ENCODE measurements around the gene EPN2. TPM values are rescaled to one million over a fixed set of nuclear protein-coding genes. Genes with fewer than 3 reads are reported as not detected.

Gene EPN2
- total and polyA plus RNA-seq, 2 experiments from 2014 or later = 19.0 to 35.9 TPM

DNA sequence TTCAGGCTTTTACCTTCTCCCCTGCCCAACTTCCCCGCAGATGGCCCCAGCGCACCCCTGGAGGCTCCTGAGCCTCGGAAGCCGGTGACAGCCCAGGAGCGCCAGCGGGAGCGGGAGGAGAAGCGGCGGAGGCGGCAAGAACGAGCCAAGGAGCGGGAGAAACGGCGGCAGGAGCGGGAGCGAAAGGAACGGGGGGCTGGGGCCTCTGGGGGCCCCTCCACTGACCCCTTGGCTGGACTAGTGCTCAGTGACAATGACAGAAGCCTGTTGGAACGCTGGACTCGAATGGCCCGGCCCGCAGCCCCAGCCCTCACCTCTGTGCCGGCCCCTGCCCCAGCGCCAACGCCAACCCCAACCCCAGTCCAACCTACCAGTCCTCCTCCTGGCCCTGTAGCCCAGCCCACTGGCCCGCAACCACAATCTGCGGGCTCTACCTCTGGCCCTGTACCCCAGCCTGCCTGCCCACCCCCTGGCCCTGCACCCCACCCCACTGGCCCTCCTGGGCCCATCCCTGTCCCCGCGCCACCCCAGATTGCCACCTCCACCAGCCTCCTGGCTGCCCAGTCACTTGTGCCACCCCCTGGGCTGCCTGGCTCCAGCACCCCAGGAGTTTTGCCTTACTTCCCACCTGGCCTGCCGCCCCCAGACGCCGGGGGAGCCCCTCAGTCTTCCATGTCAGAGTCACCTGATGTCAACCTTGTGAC, 144.7 kb downstream of the EPN2 start:
- WGBS (ENCODE audit: low lambda C conversion rate, missing lambda C conversion rate) = 97% methylated on average over 24 of the region's 31 CpGs
- Histone ChIP-seq H3K9me2 (replicated peaks; ENCODE audit: insufficient read depth) (no peaks in the 10 kb centered on the region), H3K27me3 (no peaks in the 10 kb centered on the region), H3K4me2 (no peak overlapping the region), H3K9me3 (ENCODE audit: low read depth) (no peaks in the 10 kb centered on the region), H3K79me2 (peaks cover 43% of the 10 kb centered on the region), H3K4me1 (ENCODE audit: insufficient read depth) (peaks cover 30% of the 10 kb centered on the region), H3K27ac (no peak overlapping the region), H4K20me1 (ENCODE audit: insufficient read depth, poor library complexity, severe bottlenecking) (no peaks in the 10 kb centered on the region), H3K36me3 (replicated peaks; ENCODE audit: insufficient read depth, low read depth) (no peaks in the 10 kb centered on the region), H3K4me3 (no peak overlapping the region), H2AFZ (no peak overlapping the region)
- TF ChIP-seq EZH2 (IDR thresholded peaks at IDR 0.05; ENCODE audit: borderline replicate concordance) (no peak), EZH2phosphoT487 (IDR thresholded peaks at IDR 0.05; ENCODE audit: low read depth, severe bottlenecking, unreplicated experiment) (no peak)
- TF ChIP-seq, protein P1, sequence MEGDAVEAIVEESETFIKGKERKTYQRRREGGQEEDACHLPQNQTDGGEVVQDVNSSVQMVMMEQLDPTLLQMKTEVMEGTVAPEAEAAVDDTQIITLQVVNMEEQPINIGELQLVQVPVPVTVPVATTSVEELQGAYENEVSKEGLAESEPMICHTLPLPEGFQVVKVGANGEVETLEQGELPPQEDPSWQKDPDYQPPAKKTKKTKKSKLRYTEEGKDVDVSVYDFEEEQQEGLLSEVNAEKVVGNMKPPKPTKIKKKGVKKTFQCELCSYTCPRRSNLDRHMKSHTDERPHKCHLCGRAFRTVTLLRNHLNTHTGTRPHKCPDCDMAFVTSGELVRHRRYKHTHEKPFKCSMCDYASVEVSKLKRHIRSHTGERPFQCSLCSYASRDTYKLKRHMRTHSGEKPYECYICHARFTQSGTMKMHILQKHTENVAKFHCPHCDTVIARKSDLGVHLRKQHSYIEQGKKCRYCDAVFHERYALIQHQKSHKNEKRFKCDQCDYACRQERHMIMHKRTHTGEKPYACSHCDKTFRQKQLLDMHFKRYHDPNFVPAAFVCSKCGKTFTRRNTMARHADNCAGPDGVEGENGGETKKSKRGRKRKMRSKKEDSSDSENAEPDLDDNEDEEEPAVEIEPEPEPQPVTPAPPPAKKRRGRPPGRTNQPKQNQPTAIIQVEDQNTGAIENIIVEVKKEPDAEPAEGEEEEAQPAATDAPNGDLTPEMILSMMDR (IDR thresholded peaks at IDR 0.05; ENCODE audit: poor library complexity) = no peak
- no peak for DNase-seq (ENCODE audit: low spot score)

DNA sequence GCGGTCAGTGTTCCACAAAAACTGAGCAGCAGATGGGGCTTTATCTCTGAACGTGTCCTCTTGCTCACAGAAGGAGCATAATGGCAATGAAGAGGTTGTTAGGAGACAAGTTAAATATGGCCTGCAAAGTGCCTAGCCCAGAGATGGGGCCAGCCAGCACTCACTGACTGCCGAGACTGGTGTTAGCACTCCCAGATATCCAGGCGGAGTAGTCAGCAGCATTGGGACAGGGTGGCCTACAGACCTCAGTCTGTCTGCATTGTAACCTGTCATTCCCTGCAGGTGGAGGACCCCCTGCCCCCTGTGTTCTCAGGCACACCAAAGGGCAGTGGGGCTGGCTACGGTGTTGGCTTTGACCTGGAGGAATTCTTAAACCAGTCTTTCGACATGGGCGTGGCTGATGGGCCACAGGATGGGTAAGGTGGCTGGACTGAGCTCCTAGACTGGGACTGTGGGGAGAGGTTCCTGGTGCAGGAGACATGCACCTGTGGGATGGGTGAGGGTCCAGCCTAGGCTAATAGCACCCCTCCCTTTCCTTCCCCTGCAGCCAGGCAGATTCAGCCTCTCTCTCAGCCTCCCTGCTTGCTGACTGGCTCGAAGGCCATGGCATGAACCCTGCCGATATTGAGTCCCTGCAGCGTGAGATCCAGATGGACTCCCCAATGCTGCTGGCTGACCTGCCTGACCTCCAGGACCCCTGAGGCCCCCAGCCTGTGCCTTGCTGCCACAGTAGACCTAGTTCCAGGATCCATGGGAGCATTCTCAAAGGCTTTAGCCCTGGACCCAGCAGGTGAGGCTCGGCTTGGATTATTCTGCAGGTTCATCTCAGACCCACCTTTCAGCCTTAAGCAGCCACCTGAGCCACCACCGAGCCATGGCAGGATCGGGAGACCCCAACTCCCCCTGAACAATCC, 145.6 kb downstream of the EPN2 start:
- no peaks in the 10 kb centered on the region for H3K9me2 ChIP-seq (replicated peaks; ENCODE audit: insufficient read depth)
- H3K9me3 ChIP-seq (ENCODE audit: low read depth) = no peaks in the 10 kb centered on the region
- H3K4me1 ChIP-seq (ENCODE audit: insufficient read depth) = peaks cover 38% of the 10 kb centered on the region
- no peak for DNase-seq (ENCODE audit: low spot score)
- no peaks in the 10 kb centered on the region for H4K20me1 ChIP-seq (ENCODE audit: insufficient read depth, poor library complexity, severe bottlenecking)
- no peak overlapping the region for H3K4me3 ChIP-seq
- no peak overlapping the region for H3K4me2 ChIP-seq
- no peak overlapping the region for H2AFZ ChIP-seq
- H3K27ac ChIP-seq = no peak overlapping the region
- WGBS (ENCODE audit: low lambda C conversion rate, missing lambda C conversion rate) = 86% methylated on average over 13 of the region's 13 CpGs
- H3K36me3 ChIP-seq (replicated peaks; ENCODE audit: insufficient read depth, low read depth) = no peaks in the 10 kb centered on the region
- H3K79me2 ChIP-seq = peaks cover 43% of the 10 kb centered on the region
- no peaks in the 10 kb centered on the region for H3K27me3 ChIP-seq
- TF ChIP-seq EZH2phosphoT487 (IDR thresholded peaks at IDR 0.05; ENCODE audit: low read depth, severe bottlenecking, unreplicated experiment) (no peak), EZH2 (IDR thresholded peaks at IDR 0.05; ENCODE audit: borderline replicate concordance) (no peak)
- TF ChIP-seq, protein P1 (IDR thresholded peaks at IDR 0.05; ENCODE audit: poor library complexity) = no peak

DNA sequence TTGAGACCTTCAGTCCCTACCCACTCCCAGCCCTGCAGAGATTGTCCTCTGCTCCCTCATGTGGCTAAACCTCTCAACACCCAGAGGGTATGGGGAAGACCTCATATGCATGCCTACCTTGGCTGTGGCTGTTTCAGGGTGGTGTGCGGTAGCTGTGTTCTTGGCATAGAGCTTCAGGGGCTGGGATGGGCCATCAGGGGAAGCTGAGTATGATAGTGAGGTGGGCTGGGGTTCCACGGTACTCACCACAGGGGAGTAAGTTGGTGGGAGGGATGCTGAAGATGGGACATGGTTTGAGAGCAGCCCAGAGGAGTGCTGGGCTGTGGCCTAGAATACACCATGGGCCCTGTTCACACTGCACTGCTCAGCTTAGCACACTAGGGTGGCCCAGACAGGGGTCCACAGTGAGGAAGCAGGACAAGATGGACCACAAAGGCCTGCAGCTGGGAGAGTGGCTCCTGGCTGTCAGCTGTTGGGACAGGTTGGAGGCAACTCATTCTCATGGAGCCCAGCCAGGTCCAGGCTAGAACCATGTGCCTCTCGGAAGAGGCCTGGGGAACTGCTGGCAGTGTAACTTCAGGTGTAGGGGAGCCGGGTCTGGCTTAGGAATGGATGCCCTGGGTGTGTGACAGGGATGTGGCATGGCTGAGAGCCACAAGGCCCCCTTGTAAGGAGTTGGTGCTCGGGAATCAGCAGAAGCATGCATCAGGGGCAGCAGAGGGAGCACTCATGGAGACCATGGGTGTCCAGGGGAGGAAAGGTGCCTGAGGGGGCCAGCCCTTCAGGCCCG, 146.7 kb downstream of the EPN2 start:
- Histone ChIP-seq H3K36me3 (replicated peaks; ENCODE audit: insufficient read depth, low read depth) (no peaks in the 10 kb centered on the region), H3K4me2 (peak overlapping the region; percentile 68), H4K20me1 (ENCODE audit: insufficient read depth, poor library complexity, severe bottlenecking) (no peaks in the 10 kb centered on the region), H3K79me2 (peaks cover 39% of the 10 kb centered on the region), H3K9me2 (replicated peaks; ENCODE audit: insufficient read depth) (no peaks in the 10 kb centered on the region), H3K4me3 (no peak overlapping the region), H3K9me3 (ENCODE audit: low read depth) (no peaks in the 10 kb centered on the region), H3K4me1 (ENCODE audit: insufficient read depth) (peaks cover 49% of the 10 kb centered on the region), H3K27me3 (no peaks in the 10 kb centered on the region), H3K27ac (peak overlapping the region; percentile 90), H2AFZ (no peak overlapping the region)
- no peak for DNase-seq (ENCODE audit: low spot score)
- TF ChIP-seq EZH2 (IDR thresholded peaks at IDR 0.05; ENCODE audit: borderline replicate concordance) (no peak), EZH2phosphoT487 (IDR thresholded peaks at IDR 0.05; ENCODE audit: low read depth, severe bottlenecking, unreplicated experiment) (no peak)
- TF ChIP-seq, protein P1 (IDR thresholded peaks at IDR 0.05; ENCODE audit: poor library complexity) = no peak
- WGBS (ENCODE audit: low lambda C conversion rate, missing lambda C conversion rate) = 87% methylated on average over 6 of the region's 6 CpGs

Data from hepatocyte (in vitro differentiated cells).